H1 (cell line): ENCODE results near the gene FAM81A. TPM values are rescaled to one million over a fixed set of nuclear protein-coding genes. Genes with fewer than 3 reads are reported as not detected.

Experiments
- CTCF ChIA-PET: fragments of 300-600 bp; sonication (Branson Sonifier 250); formaldehyde crosslinking; loops from one replicate; lab custom pipeline; 2021; ENCODE audit not compliant: partially characterized antibody; lab: Charles Lee
- POLR2A ChIA-PET: fragments of 300-600 bp; sonication (Branson Sonifier 250); formaldehyde crosslinking; loops from one replicate; lab custom pipeline; 2021; ENCODE audit warnings: inconsistent platforms; ENCODE audit not compliant: partially characterized antibody; lab: Charles Lee
- DNase-seq, 2 experiments: peaks; one replicate each; pipeline versions ENCODE4 v3.0.0 to v3.0.0-alpha.2; 2010 to 2022; ENCODE audit warnings: low spot score in 2 of 2, low read depth in 1 of 2, mixed read lengths in 1 of 2
- FAIRE-seq: peaks from 2 replicates; lab custom pipeline; 2011; peaks lifted over from hg19 to GRCh38; lab: Jason Lieb, UNC
- H2AFZ ChIP-seq: 2 replicates; pipeline ENCODE4 v1.8.1; 2012; ENCODE audit warnings: low read length, inconsistent platforms
- H2AK5ac ChIP-seq: 2 replicates; pipeline ENCODE4 v1.6.1; 2013; ENCODE audit warnings: low read depth, low read length
- H2BK120ac ChIP-seq: replicated peaks from 2 replicates; pipeline ENCODE3; 2013; ENCODE audit warnings: low read depth, low read length, inconsistent platforms
- H2BK12ac ChIP-seq: 2 replicates; pipeline ENCODE4 v1.6.1; 2013; ENCODE audit warnings: low read depth, low read length
- H2BK15ac ChIP-seq: 2 replicates; pipeline ENCODE4 v1.6.1; 2013; ENCODE audit warnings: low read length
- H2BK20ac ChIP-seq: 2 replicates; pipeline ENCODE4 v1.6.1; 2013; ENCODE audit warnings: low read length
- H2BK5ac ChIP-seq: 2 replicates; pipeline ENCODE4 v1.6.1; 2013; ENCODE audit warnings: low read depth, low read length
- H3K14ac ChIP-seq: 2 replicates; pipeline ENCODE4 v1.6.1; 2013; ENCODE audit warnings: inconsistent platforms; ENCODE audit not compliant: insufficient read length
- H3K18ac ChIP-seq: 2 replicates; pipeline ENCODE4 v1.6.1; 2013; ENCODE audit warnings: low read length; ENCODE audit errors: extremely low read depth
- H3K23ac ChIP-seq: 2 replicates; pipeline ENCODE4 v1.6.1; 2013; ENCODE audit warnings: inconsistent platforms; ENCODE audit not compliant: insufficient read length
- H3K23me2 ChIP-seq: 2 replicates; pipeline ENCODE4 v1.6.1; 2013; ENCODE audit warnings: low read depth, low read length
- H3K27ac ChIP-seq: 2 replicates; pipeline ENCODE4 v1.6.1; 2011; ENCODE audit warnings: low read depth, low read length, inconsistent platforms
- H3K27me3 ChIP-seq, 4 experiments: replicated peaks in 1 of 4; 1 replicate in 1 of 4; 2 replicates in 3 of 4; pipeline versions ENCODE4 v1.6.1 to v1.8.1; 2011 to 2013; ENCODE audit warnings: low read length in 3 of 4, mild to moderate bottlenecking in 3 of 4, inconsistent platforms in 2 of 4, mixed read lengths in 2 of 4, moderate library complexity in 1 of 4; ENCODE audit not compliant: control insufficient read depth in 3 of 4, insufficient read depth in 3 of 4; ENCODE audit errors: extremely low read depth in 1 of 4
- H3K36me3 ChIP-seq, 4 experiments: 2 replicates each; pipeline versions ENCODE4 v1.6.1 to v1.8.1; 2011 to 2013; ENCODE audit warnings: mild to moderate bottlenecking in 4 of 4, low read length in 3 of 4, moderate library complexity in 2 of 4, control low read depth in 1 of 4, inconsistent platforms in 1 of 4; ENCODE audit not compliant: insufficient read depth in 4 of 4, control insufficient read depth in 2 of 4
- H3K4ac ChIP-seq: replicated peaks from 2 replicates; pipeline ENCODE3; 2013; ENCODE audit warnings: low read length, low read depth, mixed read lengths, inconsistent platforms; ENCODE audit not compliant: insufficient read length
- H3K4me1 ChIP-seq, 4 experiments: replicated peaks in 1 of 4; 1 replicate in 1 of 4; 2 replicates in 3 of 4; pipeline versions ENCODE4 v1.6.1 to v1.8.1; 2011 to 2013; ENCODE audit warnings: low read length in 3 of 4, inconsistent platforms in 2 of 4, mixed read lengths in 1 of 4; ENCODE audit not compliant: insufficient read depth in 4 of 4, control insufficient read depth in 3 of 4
- H3K4me2 ChIP-seq, 2 experiments: 2 replicates each; pipeline versions ENCODE4 v1.6.1 to v1.8.1; 2011 to 2013; ENCODE audit warnings: low read depth in 2 of 2, low read length in 2 of 2, control low read depth in 1 of 2, inconsistent platforms in 1 of 2, mild to moderate bottlenecking in 1 of 2; ENCODE audit not compliant: insufficient read depth in 1 of 2
- H3K4me3 ChIP-seq, 4 experiments: fragments of 200-600, 300-600 bp in 1 of 4; sonication (generic), shearing (Covaris generic), sonication (Bioruptor Twin) in 1 of 4; 2 replicates each; pipeline versions ENCODE4 v1.5.1 to v1.8.1; 2011 to 2016; ENCODE audit warnings: low read length in 4 of 4, low read depth in 3 of 4, control low read depth in 2 of 4, inconsistent platforms in 2 of 4, mild to moderate bottlenecking in 2 of 4, mixed read lengths in 1 of 4, moderate library complexity in 1 of 4; ENCODE audit not compliant: insufficient read depth in 2 of 4; ENCODE audit errors: extremely low read depth in 1 of 4
- H3K56ac ChIP-seq: replicated peaks from 2 replicates; pipeline ENCODE3; 2013; ENCODE audit warnings: low read depth, mild to moderate bottlenecking, mixed read lengths, low read length, inconsistent platforms; ENCODE audit not compliant: insufficient read length
- H3K79me1 ChIP-seq: 2 replicates; pipeline ENCODE4 v1.6.1; 2013; ENCODE audit warnings: low read depth, low read length, control low read depth
- H3K79me2 ChIP-seq, 2 experiments: 2 replicates each; pipeline versions ENCODE4 v1.6.1 to v1.8.1; 2012 to 2013; ENCODE audit warnings: low read length in 2 of 2, mild to moderate bottlenecking in 2 of 2, inconsistent platforms in 1 of 2; ENCODE audit not compliant: insufficient read depth in 2 of 2, control insufficient read depth in 1 of 2
- H3K9ac ChIP-seq, 4 experiments: replicated peaks in 1 of 4; 1 replicate in 1 of 4; 2 replicates in 3 of 4; pipeline versions ENCODE4 v1.6.1 to v1.8.1; 2011 to 2013; ENCODE audit warnings: low read depth in 3 of 4, low read length in 3 of 4, control low read depth in 2 of 4, mild to moderate bottlenecking in 2 of 4, moderate library complexity in 2 of 4, inconsistent platforms in 1 of 4; ENCODE audit errors: extremely low read depth in 1 of 4
- H3K9me3 ChIP-seq, 2 experiments: 2 replicates each; pipeline versions ENCODE4 v1.6.1 to v1.8.1; 2012 to 2013; ENCODE audit warnings: mild to moderate bottlenecking in 2 of 2, moderate library complexity in 2 of 2, control low read depth in 1 of 2, inconsistent platforms in 1 of 2, low read depth in 1 of 2, low read length in 1 of 2, mixed read lengths in 1 of 2; ENCODE audit not compliant: insufficient read depth in 2 of 2
- H4K20me1 ChIP-seq, 2 experiments: replicated peaks in 1 of 2; 2 replicates each; pipeline versions ENCODE3 to v1.8.1; 2011 to 2013; ENCODE audit warnings: inconsistent platforms in 2 of 2, low read length in 2 of 2, mild to moderate bottlenecking in 1 of 2; ENCODE audit not compliant: insufficient read depth in 2 of 2, control insufficient read depth in 1 of 2
- H4K5ac ChIP-seq: 2 replicates; pipeline ENCODE4 v1.6.1; 2013; ENCODE audit warnings: low read length, low read depth, mixed read lengths, inconsistent platforms; ENCODE audit not compliant: insufficient read length
- H4K8ac ChIP-seq: 2 replicates; pipeline ENCODE4 v1.8.0; 2013; ENCODE audit warnings: mild to moderate bottlenecking, moderate library complexity, low read length, inconsistent platforms; ENCODE audit not compliant: insufficient read depth; ENCODE audit errors: extremely low read depth
- H4K91ac ChIP-seq: replicated peaks from 2 replicates; pipeline ENCODE3; 2013; ENCODE audit warnings: low read length, mixed read lengths, inconsistent platforms; ENCODE audit not compliant: insufficient read length
- BCL11A ChIP-seq, 2 experiments: IDR thresholded peaks; one replicate each; pipeline ENCODE4 v1.6.1; 2011; ENCODE audit warnings: low read depth in 2 of 2, low read length in 2 of 2, mild to moderate bottlenecking in 2 of 2
- WGBS, 2 experiments: shearing (Covaris generic) in 1 of 2; methylation state at CpG; one replicate each; pipeline versions ENCODE4 v1.1.6 to v1.1.7; 2013 to 2015; ENCODE audit warnings: low lambda C conversion rate in 2 of 2, mixed read lengths in 2 of 2, inconsistent platforms in 1 of 2, low coverage in 1 of 2, missing lambda C conversion rate in 1 of 2; ENCODE audit not compliant: insufficient replicate concordance in 2 of 2, insufficient coverage in 1 of 2, insufficient read length in 1 of 2; ENCODE audit errors: extremely low coverage in 1 of 2, missing lambda C conversion rate in 1 of 2; 5-methylcytosine and 5-hydroxymethylcytosine counted together
- polyA plus RNA-seq, 7 experiments: library from polyadenylated mRNA; depleted of rRNA in 3 of 7; stranded (reverse) in 5 of 7; unstranded in 2 of 7; fragments of >200 nt in 5 of 7; fragments of 200-250 nt in 2 of 7; gene quantifications; 1 replicate in 5 of 7; 2 replicates in 1 of 7; 4 replicates in 1 of 7; pipeline versions ENCODE4 v1.2.1 to v1.2.3, GENCODE V29; 2011 to 2013; ENCODE audit warnings: missing spikeins in 2 of 7, mixed read lengths in 2 of 7
- total RNA-seq: library from RNA; stranded (reverse); fragmentation: NEBNext Ultra II Directional; extraction: Animal tissue kit (Norgen Biotek cat#: 25700); gene quantifications from 2 replicates; pipeline ENCODE4 v1.2.1, GENCODE V29; 2021

FAM81A gene
- total and polyA plus RNA-seq, 2 of the 8 experiments (the other 6 are each of a cell fraction or from before 2014, with no cell fraction given): 0.56 to 3.0 TPM

DNA sequence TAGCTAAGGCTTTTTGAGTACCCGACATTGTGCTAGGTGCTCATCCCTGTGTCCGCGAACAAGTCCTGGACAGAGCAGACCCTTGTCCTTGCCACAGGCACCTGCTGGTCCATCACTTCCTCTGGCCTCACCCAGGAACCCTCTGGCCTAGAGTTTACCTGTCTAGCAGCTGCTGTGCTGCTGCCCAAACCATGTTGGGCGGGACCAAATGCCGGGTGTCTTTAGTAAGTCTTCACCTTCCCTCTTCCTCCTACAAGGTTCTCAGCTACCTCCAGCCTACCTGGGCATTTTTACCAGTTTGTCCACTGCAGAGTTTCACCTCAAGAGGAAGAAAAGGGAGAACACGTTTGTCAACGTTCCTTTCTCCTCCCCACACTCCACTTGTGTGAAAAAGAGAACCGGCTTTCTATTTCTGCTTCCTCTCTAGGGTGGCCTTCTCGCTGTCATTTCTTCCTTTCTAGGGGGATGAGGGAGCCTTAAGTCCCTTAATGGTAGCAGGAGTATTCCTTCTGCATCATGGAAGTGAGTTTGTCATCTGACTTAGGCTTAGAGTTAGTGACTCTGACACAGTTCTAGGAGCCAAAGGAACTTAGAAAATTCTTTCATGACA lies 93.2 kb downstream of the FAM81A start:
- Histone ChIP-seq H2AK5ac (no peak overlapping the region), H4K5ac (no peak overlapping the region), H3K4ac (no peak overlapping the region), H4K91ac (no peak overlapping the region), H3K9me3 (no peaks in the 10 kb centered on the region), H2BK5ac (no peak overlapping the region), H3K14ac (no peak overlapping the region), H2AFZ (no peak overlapping the region), H3K4me1 (no peaks in the 10 kb centered on the region), H4K20me1 (no peaks in the 10 kb centered on the region), H3K4me3 (no peak overlapping the region), H2BK20ac (no peak overlapping the region), H2BK120ac (no peak overlapping the region), H3K79me2 (no peaks in the 10 kb centered on the region), H4K8ac (peak overlapping the region; percentile 20; the same call in 1 of the 2 replicates), H3K56ac (no peak overlapping the region), H3K27ac (no peak overlapping the region), H3K79me1 (no peaks in the 10 kb centered on the region), H2BK15ac (no peak overlapping the region), H2BK12ac (no peak overlapping the region), H3K23ac (no peak overlapping the region), H3K18ac (no peak overlapping the region), H3K9ac (no peak overlapping the region), H3K36me3 (no peaks in the 10 kb centered on the region), H3K27me3 (no peaks in the 10 kb centered on the region), H3K23me2 (no peaks in the 10 kb centered on the region), H3K4me2 (no peak overlapping the region)
- FAIRE-seq: no peak
- ChIA-PET POLR2A (no interaction called here), CTCF (interaction anchor here (1.1 to 5.0 kb wide), 12 partner anchors 10 to 357 kb away, joined by 3 to 92 read pairs (median 8); no protein-coding TSS in a partner anchor)
- WGBS, 2 experiments: 90% methylated on average over 7 of the region's 9 CpGs; no CpG with 5 or more reads in 1 of the 2 experiments
- DNase-seq: no peak
- no peak for TF ChIP-seq BCL11A (IDR thresholded peaks at IDR 0.05; ENCODE audit: low read depth in 2 of 2, low read length in 2 of 2)
